GM08714 (cell line): ENCODE data around the gene NTSR1.

Source experiments
- H3K4me3 ChIP-seq: fragments of 200-500 bp; sonication (Bioruptor generic); 2 replicates; pipeline ENCODE4 v1.5.1; 2014; ENCODE audit warnings: mild to moderate bottlenecking, low read length, inconsistent platforms
- ZNF274 ChIP-seq: IDR thresholded peaks from 2 replicates; pipeline ENCODE4 v1.6.1; 2012; ENCODE audit warnings: mild to moderate bottlenecking, low read depth, low read length

NTSR1 gene

DNA sequence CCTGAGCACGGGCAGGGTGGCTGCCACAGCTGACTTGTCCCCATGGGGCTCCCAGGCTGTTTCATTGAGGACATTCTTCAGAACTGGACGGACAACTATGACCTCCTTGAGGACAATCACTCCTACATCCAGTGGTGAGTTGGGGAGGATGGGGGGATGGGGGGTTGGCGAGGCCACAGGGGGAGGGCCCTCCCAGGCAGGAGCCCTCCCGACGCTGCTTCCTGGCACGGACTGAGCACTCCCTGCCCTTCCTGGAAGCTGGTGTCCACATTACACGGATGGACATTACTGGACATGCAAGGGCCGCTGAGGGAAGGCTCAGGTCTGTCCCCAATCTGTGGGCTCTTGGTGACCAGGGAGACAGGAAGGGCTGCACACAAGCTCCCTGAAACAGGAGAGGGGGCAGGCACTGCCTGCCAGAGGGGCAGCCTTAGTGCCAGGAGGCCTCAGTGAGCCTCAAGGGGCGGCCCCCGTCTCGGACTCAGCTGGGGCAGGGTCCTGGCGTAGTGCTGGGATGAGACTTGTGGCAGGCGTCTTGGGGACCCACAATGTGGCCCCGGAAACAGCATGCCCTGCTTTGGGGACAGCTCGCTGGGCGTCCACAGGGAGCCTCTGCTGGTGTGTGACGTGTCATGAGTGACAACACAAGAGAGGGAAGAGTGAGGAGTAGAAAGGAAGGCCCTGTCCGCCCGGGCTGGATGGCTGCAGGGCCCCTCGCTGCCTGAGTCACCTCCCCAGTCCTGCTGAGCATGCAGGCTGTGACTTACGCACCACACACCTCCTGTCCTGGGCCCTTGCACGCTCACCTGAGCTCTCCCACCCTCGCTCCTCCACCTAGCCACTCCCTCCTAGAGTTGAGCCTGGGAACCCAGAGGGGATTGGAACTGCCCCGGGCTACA, 101.1 kb downstream of the NTSR1 start:
- TF ChIP-seq ZNF274 = no peak
- H3K4me3 ChIP-seq = no peak overlapping the region

DNA sequence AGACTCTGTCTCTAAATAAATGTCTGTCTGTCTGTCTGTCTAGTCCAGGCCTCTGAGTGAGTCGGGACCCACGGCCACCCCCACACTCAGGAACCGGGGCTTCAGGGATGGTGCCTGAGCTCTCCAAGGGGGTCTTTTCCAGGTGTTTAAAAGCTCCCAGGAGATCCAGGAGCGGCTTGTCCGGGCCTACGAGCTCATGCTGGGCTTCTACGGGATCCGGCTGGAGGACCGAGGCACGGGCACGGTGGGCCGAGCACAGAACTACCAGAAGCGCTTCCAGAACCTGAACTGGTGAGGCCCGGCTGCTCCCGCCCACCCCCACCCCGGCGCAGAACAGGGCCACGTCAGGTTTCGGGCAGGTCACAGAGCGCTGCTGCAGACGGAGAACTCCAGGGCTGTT, 102.7 kb downstream of the NTSR1 start:
- TF ChIP-seq ZNF274 = no peak
- no peak overlapping the region for H3K4me3 ChIP-seq

DNA sequence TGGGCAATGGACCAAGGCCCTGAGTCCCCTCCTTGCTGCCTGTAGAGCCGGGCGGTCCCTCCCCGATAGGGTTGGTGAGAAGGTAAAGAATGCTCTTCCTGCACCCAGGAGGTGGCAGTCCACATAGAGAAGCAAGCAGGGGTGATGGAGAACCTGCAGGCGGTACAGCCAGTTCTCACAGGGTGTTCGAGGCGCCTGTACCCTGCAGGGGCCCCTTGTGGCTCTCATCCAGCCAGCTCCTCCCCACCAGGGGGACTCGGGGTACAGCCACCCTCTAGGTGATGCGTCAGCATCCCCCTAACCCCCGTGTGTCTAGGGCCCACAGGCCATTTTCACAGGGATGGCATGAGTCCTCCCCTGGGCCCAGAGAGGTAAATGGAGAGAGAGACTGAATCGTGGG, 103.1 kb downstream of the NTSR1 start:
- H3K4me3 ChIP-seq = no peak overlapping the region
- no peak for TF ChIP-seq ZNF274
